ENCODE measurements around the gene LIF.

The LIF gene

DNA sequence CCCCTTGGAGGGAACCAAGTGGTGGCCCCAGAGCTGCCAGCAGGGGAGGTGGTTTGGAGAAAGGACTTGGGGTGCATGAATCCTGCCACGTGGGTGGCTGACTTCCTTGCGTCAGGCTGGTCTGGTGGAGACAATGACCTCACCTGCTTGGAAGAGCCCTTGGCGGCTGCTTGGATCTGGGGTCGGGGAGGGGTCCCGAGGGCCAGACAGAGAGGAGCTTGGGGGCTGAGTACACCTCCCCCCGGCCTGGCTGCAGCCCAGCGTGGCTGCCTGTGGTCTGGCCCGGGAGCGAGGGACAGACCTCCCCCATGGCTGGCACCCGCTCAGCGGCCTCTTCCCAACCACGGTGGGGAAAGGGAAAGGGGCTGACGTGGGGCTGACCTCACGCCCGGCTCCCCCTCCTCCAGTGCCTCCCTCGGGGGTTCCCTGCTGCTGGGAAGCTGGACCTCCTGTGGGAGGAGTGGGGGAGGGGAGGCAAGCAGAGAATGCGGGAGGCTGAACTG is 13.8 kb downstream of the LIF start:
- Histone ChIP-seq H3K36me3 (replicated peaks in 1 of 2; ENCODE audit: control insufficient read depth in 2 of 2, insufficient read depth in 2 of 2, low read length in 2 of 2) (no peaks in the 10 kb centered on the region), H4K91ac (ENCODE audit: low read depth, low read length, poor library complexity) (no peak overlapping the region), H3K14ac (ENCODE audit: low read length) (no peak overlapping the region), H3K79me1 (ENCODE audit: low read depth, low read length) (no peaks in the 10 kb centered on the region), H3K4me1 (ENCODE audit: control insufficient read depth in 2 of 2, insufficient read depth in 1 of 2, low read depth in 1 of 2, low read length in 2 of 2) (peaks cover 26 to 31% of the 10 kb centered on the region in 2 donors), H3K27ac (replicated peaks; ENCODE audit: low read length) (no peak overlapping the region), H3K18ac (ENCODE audit: low read length) (peak overlapping the region; percentile 77), H2BK5ac (ENCODE audit: low read length) (peak overlapping the region; percentile 45), H2BK120ac (ENCODE audit: low read depth, low read length) (peak overlapping the region; percentile 35), H4K8ac (ENCODE audit: low read depth, low read length) (no peak overlapping the region), H3K23ac (ENCODE audit: low read depth, low read length, poor library complexity) (no peak overlapping the region), H3K9ac (ENCODE audit: low read depth, low read length, poor library complexity) (no peak overlapping the region), H3K4me2 (ENCODE audit: insufficient read depth, low read length, poor library complexity, severe bottlenecking) (no peak overlapping the region), H3K9me3 (replicated peaks in 1 of 2; ENCODE audit: control insufficient read depth in 2 of 2, insufficient read depth in 1 of 2, low read depth in 1 of 2, low read length in 2 of 2) (peaks cover 0 to 5% of the 10 kb centered on the region in 2 donors), H3K4ac (ENCODE audit: low read length) (no peak overlapping the region), H3K27me3 (ENCODE audit: control insufficient read depth in 3 of 3, insufficient read depth in 3 of 3, low read depth in 1 of 3, low read length in 3 of 3) (no peaks in the 10 kb centered on the region), H2BK12ac (ENCODE audit: low read length) (no peak overlapping the region), H2AFZ (ENCODE audit: low read length) (peak overlapping the region; percentile 30), H2AK5ac (ENCODE audit: low read depth, low read length) (peak overlapping the region; percentile 74), H3K4me3 (ENCODE audit: low read length in 2 of 2) (no peak overlapping the region), H2BK15ac (ENCODE audit: low read length) (peak overlapping the region; percentile 59)
- no CpG with 5 or more reads among the region's 17 CpGs for WGBS, 2 donors (ENCODE audit: extremely low coverage in 2 of 2, insufficient read length in 2 of 2, insufficient replicate concordance in 1 of 2)
- no peak for DNase-seq (ENCODE audit: low spot score)

DNA sequence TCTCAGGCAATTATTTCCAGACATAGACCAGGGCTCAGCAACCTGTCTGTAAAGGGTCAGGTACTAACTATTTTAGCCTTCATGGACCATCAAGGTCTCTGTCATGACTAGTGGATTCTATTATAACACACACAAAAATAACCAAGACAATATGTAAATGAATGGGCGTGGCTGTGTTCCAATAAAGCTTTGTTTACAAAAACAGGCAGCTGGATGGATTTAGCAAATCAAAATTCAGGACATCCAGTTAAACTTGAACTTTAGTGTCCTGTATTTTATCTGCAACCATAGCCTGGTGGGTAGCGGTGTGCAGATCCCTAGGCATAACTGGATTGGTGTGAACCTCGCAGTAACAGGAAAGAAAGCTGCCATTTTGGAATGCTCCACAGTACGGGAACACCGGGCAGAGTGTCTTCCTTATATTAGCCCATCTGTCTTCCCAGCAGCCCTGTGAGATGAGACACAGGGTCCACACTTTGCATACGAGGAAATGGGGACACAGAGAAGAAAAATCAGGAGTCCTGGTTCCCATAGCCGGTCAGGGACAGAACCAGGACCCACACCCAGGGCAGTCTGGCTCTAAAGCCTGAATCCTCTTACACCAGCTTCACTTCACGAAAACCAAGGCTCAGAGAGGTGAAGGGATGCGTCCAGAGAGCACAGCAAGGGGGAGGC is 15.6 kb downstream of the LIF start:
- Histone ChIP-seq H3K27ac (replicated peaks; ENCODE audit: low read length) (no peak overlapping the region), H3K4me3 (ENCODE audit: low read length in 2 of 2) (no peak overlapping the region), H3K79me1 (ENCODE audit: low read depth, low read length) (no peaks in the 10 kb centered on the region), H2BK12ac (ENCODE audit: low read length) (no peak overlapping the region), H3K14ac (ENCODE audit: low read length) (no peak overlapping the region), H3K4ac (ENCODE audit: low read length) (no peak overlapping the region), H3K9me3 (replicated peaks in 1 of 2; ENCODE audit: control insufficient read depth in 2 of 2, insufficient read depth in 1 of 2, low read depth in 1 of 2, low read length in 2 of 2) (no peaks in the 10 kb centered on the region), H4K8ac (ENCODE audit: low read depth, low read length) (no peak overlapping the region), H3K4me2 (ENCODE audit: insufficient read depth, low read length, poor library complexity, severe bottlenecking) (no peak overlapping the region), H3K9ac (ENCODE audit: low read depth, low read length, poor library complexity) (peak overlapping the region; percentile 10), H2BK120ac (ENCODE audit: low read depth, low read length) (no peak overlapping the region), H3K36me3 (replicated peaks in 1 of 2; ENCODE audit: control insufficient read depth in 2 of 2, insufficient read depth in 2 of 2, low read length in 2 of 2) (no peaks in the 10 kb centered on the region), H2BK5ac (ENCODE audit: low read length) (no peak overlapping the region), H2AK5ac (ENCODE audit: low read depth, low read length) (peak overlapping the region; percentile 66), H2BK15ac (ENCODE audit: low read length) (peak overlapping the region; percentile 10), H4K91ac (ENCODE audit: low read depth, low read length, poor library complexity) (no peak overlapping the region), H2AFZ (ENCODE audit: low read length) (peak overlapping the region; percentile 2), H3K23ac (ENCODE audit: low read depth, low read length, poor library complexity) (no peak overlapping the region), H3K27me3 (ENCODE audit: control insufficient read depth in 3 of 3, insufficient read depth in 3 of 3, low read depth in 1 of 3, low read length in 3 of 3) (no peaks in the 10 kb centered on the region), H3K18ac (ENCODE audit: low read length) (no peak overlapping the region), H3K4me1 (ENCODE audit: control insufficient read depth in 2 of 2, insufficient read depth in 1 of 2, low read depth in 1 of 2, low read length in 2 of 2) (peaks cover 23 to 29% of the 10 kb centered on the region in 2 donors)
- no peak for DNase-seq (ENCODE audit: low spot score)
- WGBS, 2 donors (ENCODE audit: extremely low coverage in 2 of 2, insufficient read length in 2 of 2, insufficient replicate concordance in 1 of 2), result no CpG with 5 or more reads among the region's 9 CpGs

GRCh38 chr22:30230330-30230729 is 16.2 kb downstream of the LIF start:
- Histone ChIP-seq H3K4me3 (ENCODE audit: low read length in 2 of 2) (no peak overlapping the region), H3K4me1 (ENCODE audit: control insufficient read depth in 2 of 2, insufficient read depth in 1 of 2, low read depth in 1 of 2, low read length in 2 of 2) (peaks cover 19 to 23% of the 10 kb centered on the region in 2 donors), H2BK15ac (ENCODE audit: low read length) (no peak overlapping the region), H2BK120ac (ENCODE audit: low read depth, low read length) (no peak overlapping the region), H3K36me3 (replicated peaks in 1 of 2; ENCODE audit: control insufficient read depth in 2 of 2, insufficient read depth in 2 of 2, low read length in 2 of 2) (no peaks in the 10 kb centered on the region), H2BK5ac (ENCODE audit: low read length) (no peak overlapping the region), H2AK5ac (ENCODE audit: low read depth, low read length) (no peak overlapping the region), H4K8ac (ENCODE audit: low read depth, low read length) (no peak overlapping the region), H2AFZ (ENCODE audit: low read length) (no peak overlapping the region), H2BK12ac (ENCODE audit: low read length) (no peak overlapping the region), H3K18ac (ENCODE audit: low read length) (no peak overlapping the region), H3K9ac (ENCODE audit: low read depth, low read length, poor library complexity) (no peak overlapping the region), H3K27ac (replicated peaks; ENCODE audit: low read length) (no peak overlapping the region), H3K4ac (ENCODE audit: low read length) (no peak overlapping the region), H3K27me3 (ENCODE audit: control insufficient read depth in 3 of 3, insufficient read depth in 3 of 3, low read depth in 1 of 3, low read length in 3 of 3) (no peaks in the 10 kb centered on the region), H3K79me1 (ENCODE audit: low read depth, low read length) (no peaks in the 10 kb centered on the region), H3K4me2 (ENCODE audit: insufficient read depth, low read length, poor library complexity, severe bottlenecking) (no peak overlapping the region), H3K23ac (ENCODE audit: low read depth, low read length, poor library complexity) (no peak overlapping the region), H3K14ac (ENCODE audit: low read length) (no peak overlapping the region), H3K9me3 (replicated peaks in 1 of 2; ENCODE audit: control insufficient read depth in 2 of 2, insufficient read depth in 1 of 2, low read depth in 1 of 2, low read length in 2 of 2) (no peaks in the 10 kb centered on the region), H4K91ac (ENCODE audit: low read depth, low read length, poor library complexity) (no peak overlapping the region)
- DNase-seq (ENCODE audit: low spot score), result no peak
- WGBS, 2 donors (ENCODE audit: extremely low coverage in 2 of 2, insufficient read length in 2 of 2, insufficient replicate concordance in 1 of 2), result no CpG with 5 or more reads among the region's 3 CpGs

DNA sequence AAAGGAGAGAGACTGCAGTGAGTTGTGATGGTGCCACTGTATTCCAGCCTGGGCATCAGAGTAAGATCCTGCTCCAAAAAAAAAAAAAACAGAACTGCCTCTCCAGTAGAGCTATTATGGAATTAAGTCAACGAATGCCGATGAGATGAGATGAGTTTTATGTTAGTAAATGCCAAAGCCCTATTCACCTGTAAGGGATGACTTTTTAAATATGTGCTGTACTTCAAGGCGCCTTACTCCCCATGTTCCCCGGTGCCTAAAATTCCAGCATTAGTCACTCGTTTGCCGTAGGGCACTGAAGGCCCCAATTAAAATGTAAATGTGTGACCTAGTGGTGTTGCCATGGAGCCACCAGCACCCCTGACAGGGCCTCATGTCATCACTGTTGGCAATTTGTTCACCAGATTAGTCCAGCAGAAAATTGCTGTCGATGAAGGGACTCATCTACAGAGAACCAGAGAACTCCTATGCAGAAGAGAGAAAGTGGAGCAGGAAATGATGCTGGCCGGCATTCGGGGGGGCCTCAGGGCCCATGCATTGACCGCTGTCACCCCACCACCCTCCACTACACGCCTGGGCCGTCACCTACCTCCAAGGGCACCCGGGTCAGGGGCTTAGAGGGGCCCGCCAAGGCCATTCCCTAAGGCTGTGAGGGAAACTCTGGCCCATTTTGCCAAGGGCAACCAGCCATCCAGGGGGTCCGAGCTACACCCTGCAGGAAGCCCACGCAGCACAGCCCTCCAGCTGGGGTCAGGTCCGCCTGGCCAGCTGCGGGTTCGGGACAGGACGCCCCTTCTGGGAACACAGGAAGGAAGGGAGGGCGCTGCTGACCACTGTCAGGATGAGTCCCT is 17.8 kb downstream of the LIF start:
- Histone ChIP-seq H2AFZ (ENCODE audit: low read length) (peak overlapping the region; percentile 36), H3K23ac (ENCODE audit: low read depth, low read length, poor library complexity) (no peak overlapping the region), H2BK15ac (ENCODE audit: low read length) (peak overlapping the region; percentile 54), H4K91ac (ENCODE audit: low read depth, low read length, poor library complexity) (no peak overlapping the region), H3K4me3 (ENCODE audit: low read length in 2 of 2) (no peak overlapping the region), H3K4me1 (ENCODE audit: control insufficient read depth in 2 of 2, insufficient read depth in 1 of 2, low read depth in 1 of 2, low read length in 2 of 2) (peaks cover 14 to 16% of the 10 kb centered on the region in 2 donors), H4K8ac (ENCODE audit: low read depth, low read length) (no peak overlapping the region), H2BK5ac (ENCODE audit: low read length) (no peak overlapping the region), H3K9me3 (replicated peaks in 1 of 2; ENCODE audit: control insufficient read depth in 2 of 2, insufficient read depth in 1 of 2, low read depth in 1 of 2, low read length in 2 of 2) (no peaks in the 10 kb centered on the region), H2AK5ac (ENCODE audit: low read depth, low read length) (peak overlapping the region; percentile 68), H3K4ac (ENCODE audit: low read length) (peak overlapping the region; percentile 59), H3K36me3 (replicated peaks in 1 of 2; ENCODE audit: control insufficient read depth in 2 of 2, insufficient read depth in 2 of 2, low read length in 2 of 2) (no peaks in the 10 kb centered on the region), H3K27me3 (ENCODE audit: control insufficient read depth in 3 of 3, insufficient read depth in 3 of 3, low read depth in 1 of 3, low read length in 3 of 3) (no peaks in the 10 kb centered on the region), H3K4me2 (ENCODE audit: insufficient read depth, low read length, poor library complexity, severe bottlenecking) (no peak overlapping the region), H3K18ac (ENCODE audit: low read length) (peak overlapping the region; percentile 86), H3K14ac (ENCODE audit: low read length) (no peak overlapping the region), H3K9ac (ENCODE audit: low read depth, low read length, poor library complexity) (peak overlapping the region; percentile 77), H3K27ac (replicated peaks; ENCODE audit: low read length) (no peak overlapping the region), H2BK120ac (ENCODE audit: low read depth, low read length) (peak overlapping the region; percentile 44), H2BK12ac (ENCODE audit: low read length) (no peak overlapping the region), H3K79me1 (ENCODE audit: low read depth, low read length) (no peaks in the 10 kb centered on the region)
- DNase-seq (ENCODE audit: low spot score), result no peak
- WGBS, 2 donors (ENCODE audit: extremely low coverage in 2 of 2, insufficient read length in 2 of 2, insufficient replicate concordance in 1 of 2), result no CpG with 5 or more reads among the region's 21 CpGs

Measured in neuronal stem cell (in vitro differentiated cells).